Skeletal muscle cell (primary cell): Measurements from ENCODE around the gene IFT88.
"Not testable (repeated sequence)": the region's sequence is repeated elsewhere in the genome, so short reads cannot be mapped to it uniquely, and the experiment has no call there.

ENCODE experiments used
- DNase-seq: peaks from one replicate; pipeline ENCODE4 v3.0.0-alpha.2; 2010; ENCODE audit warnings: low read depth
- H3K4me3 ChIP-seq: 2 replicates; pipeline ENCODE4 v1.5.1; 2011; ENCODE audit warnings: low read depth, mild to moderate bottlenecking, control low read depth, low read length, moderate library complexity

The IFT88 gene

DNA sequence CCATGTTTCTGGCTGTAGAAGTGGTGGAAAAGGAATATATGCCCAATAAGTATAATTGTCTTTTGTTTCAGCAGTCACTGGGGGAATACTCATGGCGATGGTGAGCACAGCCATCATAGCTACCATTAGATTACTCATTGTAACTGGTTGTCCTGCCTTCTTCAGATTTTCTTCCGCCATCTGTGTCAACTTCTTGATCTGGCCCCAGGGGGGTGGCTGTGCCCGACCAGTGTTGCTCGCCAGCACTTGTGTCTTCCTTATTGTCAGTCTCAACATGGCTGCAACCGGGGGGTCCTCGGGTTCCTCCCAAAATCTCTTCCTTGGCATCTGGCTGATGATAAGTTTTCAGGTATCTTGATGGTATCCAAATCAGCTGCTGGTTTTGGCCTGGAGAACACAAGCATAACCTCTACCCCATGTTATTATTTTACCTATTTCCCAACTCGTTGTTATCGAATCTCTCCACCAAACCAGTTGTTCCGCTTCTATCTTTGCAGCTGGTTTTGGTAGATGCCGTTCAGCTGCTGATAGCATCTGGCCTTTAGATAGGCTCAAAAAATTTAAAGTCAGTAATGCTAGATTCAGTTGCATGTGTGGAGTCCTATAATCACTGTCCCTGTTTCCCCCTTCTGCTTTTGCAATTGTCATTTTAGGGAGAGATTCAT lies 113.6 kb downstream of the IFT88 start:
- no peak overlapping the region for H3K4me3 ChIP-seq
- no peak for DNase-seq

DNA sequence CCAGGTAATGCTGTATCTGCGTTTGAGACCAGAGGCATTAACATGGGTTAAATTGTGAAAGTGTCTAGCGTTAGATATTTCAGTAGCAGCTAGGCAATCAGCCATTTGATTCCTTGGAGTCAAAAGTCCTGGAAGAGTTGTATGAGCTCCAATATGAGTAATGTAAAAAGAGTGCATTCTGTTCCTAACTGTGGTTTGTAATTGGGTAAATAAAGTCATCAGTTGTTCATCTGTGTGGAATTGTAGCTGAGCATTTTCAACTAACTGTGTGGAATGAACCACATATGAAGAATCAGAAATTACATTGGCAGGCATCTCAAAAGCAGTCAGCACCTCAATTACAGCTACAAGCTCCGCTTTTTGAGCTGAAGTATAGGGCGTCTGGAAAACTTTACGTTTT lies 114.5 kb downstream of the IFT88 start:
- not testable (repeated sequence) for H3K4me3 ChIP-seq
- DNase-seq = peak; percentile 67

DNA sequence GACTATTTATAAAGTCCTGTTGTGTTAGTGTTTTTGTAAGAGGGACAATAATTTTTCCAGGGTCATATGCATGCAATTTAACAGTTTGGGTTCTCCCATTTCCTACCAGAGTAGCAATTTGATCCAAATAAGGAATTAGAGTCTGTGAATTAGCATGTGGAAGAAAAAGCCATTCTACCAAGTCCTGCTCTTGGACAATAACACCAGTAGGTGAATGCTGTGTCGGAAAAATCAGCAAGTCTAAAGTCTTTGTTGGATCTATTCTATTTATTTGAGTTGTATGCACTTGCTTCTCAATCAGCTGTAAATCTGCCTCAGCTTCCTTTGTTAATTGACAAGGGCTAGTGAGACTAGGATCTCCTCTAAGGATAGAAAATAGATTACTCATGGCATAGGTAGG lies 115.1 kb downstream of the IFT88 start:
- no peak overlapping the region for H3K4me3 ChIP-seq
- DNase-seq = no peak

DNA sequence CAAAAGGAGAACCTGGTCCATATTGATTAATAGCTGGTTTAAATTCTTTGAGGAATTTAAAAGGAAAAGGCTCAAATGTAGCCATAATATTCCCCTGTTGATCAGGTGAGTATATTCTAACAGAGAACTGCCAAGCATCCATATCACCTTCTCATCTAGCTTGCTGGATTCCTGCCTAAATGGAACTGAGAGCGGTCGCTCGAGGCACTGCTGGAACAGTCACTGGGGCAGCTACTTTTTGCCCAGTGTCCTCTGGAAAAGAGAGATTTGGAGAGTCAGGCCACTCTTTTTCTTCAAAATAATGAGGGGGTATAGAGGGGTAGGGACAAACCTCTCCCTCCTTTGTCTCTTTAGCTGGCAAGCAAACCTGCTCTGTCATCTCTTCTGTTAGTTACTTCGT lies 117.1 kb downstream of the IFT88 start:
- DNase-seq = no peak

DNA sequence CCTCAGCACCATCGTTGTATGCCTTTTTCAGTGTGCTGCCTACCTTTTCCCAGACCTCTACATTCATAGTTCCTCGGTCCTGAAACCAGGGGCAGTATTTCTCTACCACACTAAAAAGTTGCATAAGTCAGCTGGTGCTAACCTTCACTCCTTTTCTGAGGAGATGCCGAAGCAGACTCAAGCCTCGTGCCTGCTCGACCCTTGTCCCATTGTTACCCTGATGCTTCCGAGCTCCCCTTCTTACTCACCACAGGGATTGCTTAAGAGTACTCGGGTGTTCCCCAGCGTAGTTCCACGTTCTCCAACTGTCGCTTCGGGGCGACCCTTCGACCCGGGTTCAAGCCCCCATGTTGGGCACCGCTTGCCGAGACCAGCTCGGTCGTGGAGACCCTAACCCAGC lies 117.6 kb downstream of the IFT88 start:
- H3K4me3 ChIP-seq = no peak overlapping the region
- DNase-seq = no peak

More for the DNA sequence above, 117.1 kb downstream of the IFT88 start:
- no peak overlapping the region for H3K4me3 ChIP-seq

DNA sequence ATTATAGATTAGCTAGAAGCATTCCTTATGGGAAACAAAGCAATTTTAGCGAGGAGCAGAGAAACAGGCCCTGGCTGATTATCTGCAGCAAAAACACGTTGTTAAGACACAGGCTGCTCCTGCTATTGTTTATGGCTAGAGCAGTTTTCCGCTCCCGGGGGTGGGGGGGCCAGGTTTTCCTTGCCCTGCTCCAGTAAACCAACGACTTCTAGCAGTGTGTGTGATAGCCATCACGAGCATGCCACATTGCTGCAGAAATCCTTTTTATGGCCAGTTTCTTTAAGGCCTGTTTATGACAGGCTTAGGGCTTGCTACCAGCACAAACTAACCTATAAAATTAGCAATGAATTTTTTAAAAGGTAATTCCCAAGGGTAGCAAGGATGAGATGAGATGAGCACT lies 118.1 kb downstream of the IFT88 start:
- H3K4me3 ChIP-seq = no peak overlapping the region
- DNase-seq = no peak

DNA sequence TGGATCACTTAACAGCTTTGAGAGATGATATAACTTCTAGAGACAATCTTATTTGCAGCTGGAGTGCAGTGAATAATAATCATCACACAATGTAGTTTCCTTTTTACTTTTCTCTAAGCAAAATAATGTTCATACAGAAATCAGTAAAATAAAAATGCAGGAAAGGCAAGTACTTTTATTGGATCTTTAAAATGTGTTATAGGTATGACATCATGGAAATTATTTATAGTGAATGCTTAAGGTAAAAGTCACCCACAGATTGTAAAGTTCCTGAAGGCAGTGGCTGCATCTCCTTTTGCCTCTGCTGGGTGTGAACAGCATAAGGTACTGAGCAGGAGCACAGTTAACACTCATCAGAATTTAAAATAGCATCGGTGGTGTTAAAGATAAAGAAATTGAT lies 119.2 kb downstream of the IFT88 start:
- no peak overlapping the region for H3K4me3 ChIP-seq
- no peak for DNase-seq

GRCh38 chr13:20686863-20687579 lies 120.1 kb downstream of the IFT88 start:
- no peak overlapping the region for H3K4me3 ChIP-seq
- no peak for DNase-seq

- DNase-seq = no peak
- no peak overlapping the region for H3K4me3 ChIP-seq
Observed at GRCh38 chr13:20689291-20689690, 122.3 kb downstream of the IFT88 start.

GRCh38 chr13:20691616-20692015 lies 124.7 kb downstream of the IFT88 start:
- no peak overlapping the region for H3K4me3 ChIP-seq
- no peak for DNase-seq

DNA sequence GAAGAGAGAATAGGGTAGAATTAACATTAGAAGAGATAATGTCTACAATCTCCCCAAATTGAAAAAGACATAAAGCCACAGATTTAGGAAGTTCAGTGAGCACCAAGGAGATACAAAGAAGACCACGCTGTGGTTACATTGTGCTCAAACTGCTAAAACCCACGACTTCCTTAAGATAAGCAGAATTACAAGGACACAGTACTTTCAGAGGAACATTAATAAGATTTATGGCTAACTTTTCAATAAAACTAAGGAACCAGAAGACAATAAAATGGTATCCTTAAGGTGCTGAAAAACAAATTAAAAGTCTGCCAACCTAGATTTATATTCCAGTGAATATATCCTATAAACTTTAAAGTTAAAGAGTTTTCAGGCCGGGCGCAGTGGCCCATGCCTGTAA lies 129.1 kb downstream of the IFT88 start:
- no peak for DNase-seq
- no peak overlapping the region for H3K4me3 ChIP-seq

- no peak for DNase-seq
- no peak overlapping the region for H3K4me3 ChIP-seq
Observed at GRCh38 chr13:20699715-20700114, 132.8 kb downstream of the IFT88 start.

DNA sequence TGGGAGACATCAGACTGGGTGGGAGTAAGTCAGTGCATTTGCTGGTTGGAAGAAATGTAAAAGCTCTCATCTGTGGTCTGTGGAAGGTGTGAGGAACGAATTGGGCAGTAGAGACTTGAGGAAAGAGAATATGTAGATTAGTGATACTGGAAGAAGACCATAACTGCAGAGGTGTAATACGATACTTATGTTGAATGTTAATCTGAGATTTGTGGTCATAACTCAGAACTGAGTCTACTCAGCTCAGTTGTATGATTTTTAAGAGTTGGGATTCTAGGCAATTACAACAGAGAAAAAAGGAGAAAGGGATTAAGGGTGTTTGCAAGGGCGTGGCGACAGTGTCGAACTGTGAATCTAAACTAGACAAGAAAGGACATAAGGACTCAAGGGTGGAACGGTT lies 133.3 kb downstream of the IFT88 start:
- no peak overlapping the region for H3K4me3 ChIP-seq
- no peak for DNase-seq

- DNase-seq = no peak
- H3K4me3 ChIP-seq = no peak overlapping the region
Observed at GRCh38 chr13:20701461-20701860, 134.5 kb downstream of the IFT88 start.

- DNase-seq = no peak
- peak overlapping the region; percentile 70 for H3K4me3 ChIP-seq
Observed at GRCh38 chr13:20702530-20702914, 135.6 kb downstream of the IFT88 start.

DNA sequence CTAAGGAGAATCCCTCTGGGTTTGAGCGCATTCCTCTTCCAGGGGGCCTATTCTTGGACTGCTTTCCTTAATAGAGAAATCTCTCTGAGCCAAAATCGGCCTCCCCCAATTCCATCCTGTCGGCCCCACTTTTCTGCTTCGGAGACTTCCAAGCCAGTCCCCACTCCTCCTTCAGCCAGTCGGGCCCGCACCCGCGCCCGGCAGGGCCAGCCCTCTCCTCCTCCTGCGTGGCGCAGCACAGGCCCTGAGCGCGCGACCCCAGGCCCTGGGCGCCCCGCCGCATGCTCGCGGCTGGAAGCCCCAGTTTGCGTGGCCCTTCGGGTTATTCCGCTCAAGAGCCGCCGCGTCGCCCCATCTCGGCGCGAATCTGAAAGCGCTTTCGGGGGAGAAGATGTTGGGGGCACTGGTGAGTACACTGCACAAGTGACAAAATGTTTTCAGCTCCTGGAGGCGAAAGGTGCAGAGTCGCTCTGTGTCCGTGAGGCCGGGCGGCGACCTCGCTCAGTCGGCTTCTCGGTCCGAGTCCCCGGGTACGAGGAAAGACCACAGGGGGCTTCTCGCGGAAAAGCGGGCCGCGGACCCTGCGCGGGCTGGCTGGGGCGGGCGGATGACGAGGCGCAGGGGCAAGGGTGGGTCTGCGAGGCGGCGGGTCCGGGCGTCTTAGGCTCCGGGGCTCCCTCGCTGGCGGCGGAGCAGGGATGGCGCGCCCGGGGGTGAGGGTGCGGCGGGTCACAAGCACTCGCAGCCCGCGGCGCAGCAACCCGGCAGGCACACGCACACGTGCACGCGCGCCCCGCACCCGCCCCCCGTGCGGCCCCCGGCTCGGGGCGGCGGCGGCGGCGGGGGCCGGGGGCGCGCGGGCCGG lies 136.2 kb downstream of the IFT88 start, which contains the start of gene IL17D:
Gene IL17D (plus strand): TSS at position 785 of the 865 bp plus-strand sequence. CDS start 303 bp downstream, outside the sequence.
- no peak for DNase-seq
- H3K4me3 ChIP-seq = peak within 1 kb of the TSS; percentile 70

GRCh38 chr13:20703780-20704458 lies 137.0 kb downstream of the IFT88 start:
- H3K4me3 ChIP-seq = peak overlapping the region; percentile 37
- peak; percentile 42 for DNase-seq

GRCh38 chr13:20704459-20705069 lies 137.6 kb downstream of the IFT88 start:
- no peak for DNase-seq
- peak overlapping the region; percentile 22 for H3K4me3 ChIP-seq

- no peak for DNase-seq
- no peak overlapping the region for H3K4me3 ChIP-seq
Observed at GRCh38 chr13:20706661-20707060, 139.7 kb downstream of the IFT88 start.
